GM12878 (cell line): ENCODE measurements around the gene UBR2. TPM values are rescaled to one million over a fixed set of nuclear protein-coding genes. Genes with fewer than 3 reads are reported as not detected.

Source experiments
- ATAC-seq: fragments of 200-7000 bp; cut with Tn5 transposase; 3 replicates; pipeline ENCODE4 v1.9.1; 2020; ENCODE audit warnings: mild to moderate bottlenecking, moderate library complexity
- BruUV-seq: library from RNA; stranded (reverse); fragments of 400-500 nt; replicated peaks from 2 replicates; lab custom pipeline; 2021; lab: Mats Ljungman, UMichigan
- CTCF ChIA-PET: fragments of 300-600 bp; sonication (Branson Sonifier 250); formaldehyde crosslinking; extraction: SDS; loops from one replicate; lab custom pipeline; 2021; ENCODE audit warnings: inconsistent platforms; lab: Yijun Ruan, JAX
- POLR2A ChIA-PET: fragments of 350-600 bp; formaldehyde crosslinking; extraction: SDS; loops from one replicate; lab custom pipeline; 2021; ENCODE audit warnings: inconsistent platforms; lab: Charles Lee
- RAD21 ChIA-PET: fragments of 300-600 bp; sonication (Branson Sonifier 250); formaldehyde crosslinking; loops from one replicate; lab custom pipeline; 2023; ENCODE audit warnings: antibody characterized with exemption; ENCODE audit not compliant: unreplicated experiment; lab: Charles Lee
- SMC1A ChIA-PET: fragments of 300-600 bp; sonication (Branson Sonifier 250); formaldehyde crosslinking; loops from one replicate; lab custom pipeline; 2023; ENCODE audit not compliant: unreplicated experiment, uncharacterized antibody; lab: Charles Lee
- DNase-seq: peaks from one replicate; pipeline ENCODE4 v3.0.0-alpha.2; 2011; ENCODE audit warnings: low read depth, low spot score
- FAIRE-seq: peaks from 3 replicates; lab custom pipeline; 2011; peaks lifted over from hg19 to GRCh38; lab: Jason Lieb, UNC
- H2AFZ ChIP-seq: 2 replicates; pipeline ENCODE4 v1.6.0; 2011; ENCODE audit warnings: low read depth, low read length, control low read depth; ENCODE audit not compliant: control insufficient read depth
- H3K27ac ChIP-seq: 2 replicates; pipeline ENCODE4 v1.5.1; 2011; ENCODE audit warnings: control low read depth; ENCODE audit not compliant: control insufficient read depth, insufficient read depth
- H3K27me3 ChIP-seq, 2 experiments: replicated peaks in 1 of 2; 2 replicates each; pipeline versions ENCODE4 v1.6.0 to v1.6.1; 2011; ENCODE audit warnings: low read length in 1 of 2; ENCODE audit not compliant: control insufficient read depth in 2 of 2, insufficient read depth in 2 of 2
- H3K36me3 ChIP-seq, 2 experiments: 2 replicates each; pipeline ENCODE4 v1.5.1; 2011; ENCODE audit warnings: low read length in 1 of 2; ENCODE audit not compliant: control insufficient read depth in 2 of 2, insufficient read depth in 2 of 2
- H3K4me1 ChIP-seq: 2 replicates; pipeline ENCODE4 v1.6.1; 2011; ENCODE audit warnings: mild to moderate bottlenecking, low read length, moderate library complexity, mixed read lengths; ENCODE audit not compliant: control insufficient read depth, insufficient read depth
- H3K4me2 ChIP-seq: 2 replicates; pipeline ENCODE4 v1.6.0; 2011; ENCODE audit warnings: control low read depth; ENCODE audit not compliant: control insufficient read depth, insufficient read depth
- H3K4me3 ChIP-seq: fragments of 200-600 bp; sonication (generic); 2 replicates; pipeline ENCODE4 v1.5.1; 2016
- H3K79me2 ChIP-seq: 2 replicates; pipeline ENCODE4 v1.6.0; 2011; ENCODE audit warnings: low read length; ENCODE audit not compliant: control insufficient read depth, insufficient read depth
- H3K9ac ChIP-seq: 2 replicates; pipeline ENCODE4 v1.8.0; 2011; ENCODE audit warnings: low read length, control low read depth, mixed read lengths; ENCODE audit not compliant: control insufficient read depth, insufficient read depth
- H3K9me3 ChIP-seq: replicated peaks from 3 replicates; pipeline ENCODE4 v1.5.1; 2011; ENCODE audit warnings: mild to moderate bottlenecking, low read length; ENCODE audit not compliant: control insufficient read depth, insufficient read depth
- H4K20me1 ChIP-seq: 2 replicates; pipeline ENCODE4 v1.6.0; 2011; ENCODE audit not compliant: control insufficient read depth, insufficient read depth
- ASH2L ChIP-seq: fragments of 300-600, 200-600 bp; sonication (generic); IDR thresholded peaks from 2 replicates; pipeline ENCODE4 v1.6.1; 2017; ENCODE audit warnings: low read depth, mild to moderate bottlenecking, borderline replicate concordance
- CHD1 ChIP-seq: IDR thresholded peaks from 2 replicates; pipeline ENCODE4 v1.6.1; 2012; ENCODE audit warnings: low read depth, low read length, improper control_type of control experiment
- E2F4 ChIP-seq: IDR thresholded peaks from 2 replicates; pipeline ENCODE4 v1.6.1; 2012; ENCODE audit warnings: low read depth, low read length, improper control_type of control experiment
- EZH2 ChIP-seq: IDR thresholded peaks from 2 replicates; pipeline ENCODE4 v1.6.1; 2012; ENCODE audit warnings: low read depth, mild to moderate bottlenecking, control low read depth, inconsistent platforms, low read length, borderline replicate concordance; ENCODE audit not compliant: control insufficient read depth
- IRF5 ChIP-seq: fragments of 450-650 bp; IDR thresholded peaks from 2 replicates; pipeline ENCODE4 v1.6.1; 2017; ENCODE audit warnings: borderline replicate concordance
- MTA3 ChIP-seq: IDR thresholded peaks from 2 replicates; pipeline ENCODE4 v1.6.1; 2012; ENCODE audit warnings: low read length, inconsistent platforms, borderline replicate concordance
- RCOR1 ChIP-seq: conservative IDR thresholded peaks from 2 replicates; pipeline ENCODE4 v1.6.1; 2012; ENCODE audit warnings: low read depth, low read length, improper control_type of control experiment
- REST ChIP-seq: IDR thresholded peaks from 2 replicates; pipeline ENCODE4 v1.6.1; 2012; ENCODE audit warnings: mild to moderate bottlenecking, low read depth, low read length
- TCF7 ChIP-seq: IDR thresholded peaks from 2 replicates; pipeline ENCODE4 v1.6.1; 2014; ENCODE audit warnings: antibody characterized with exemption, borderline replicate concordance
- ZSCAN29 ChIP-seq: fragments of 450-650 bp; IDR thresholded peaks from 2 replicates; pipeline ENCODE4 v1.6.1; 2017; ENCODE audit warnings: mild to moderate bottlenecking, moderate library complexity
- WGBS: methylation state at CpG from one replicate; pipeline ENCODE4 v1.1.6; 2016; ENCODE audit warnings: low lambda C conversion rate; ENCODE audit not compliant: insufficient replicate concordance, insufficient coverage; ENCODE audit errors: missing lambda C conversion rate; 5-methylcytosine and 5-hydroxymethylcytosine counted together
- in situ Hi-C: fragments of 300-500 bp; cut with MboI; formaldehyde crosslinking; loops from 9 replicates; pipeline ENCODE4 v1.14.3; 2018; ENCODE audit warnings: mixed read lengths
- intact Hi-C: fragments of 100-400 bp; cut with micrococcal nuclease; formaldehyde crosslinking; loops from one replicate; pipeline ENCODE4 v1.14.2; 2022; ENCODE audit not compliant: unreplicated experiment
- polyA plus RNA-seq, 11 experiments: library from polyadenylated mRNA; depleted of rRNA in 4 of 11; unstranded in 6 of 11; stranded (reverse) in 5 of 11; fragments of >200 nt; fragmentation: Nextera tagmentation in 4 of 11; fragmentation: Illumina TruSeq in 1 of 11; extraction: Ambion mirVana in 4 of 11; extraction: Trizol in 1 of 11; gene quantifications; 1 replicate in 1 of 11; 2 replicates in 10 of 11; pipeline versions ENCODE4 v1.2.1 to v1.2.3, GENCODE V29; 2011 to 2016; ENCODE audit warnings: inconsistent platforms in 2 of 11, missing spikeins in 2 of 11, low read depth in 1 of 11
- total RNA-seq, 4 experiments: library from RNA; depleted of rRNA in 3 of 4; stranded (reverse); fragments of >200 nt in 3 of 4; fragmentation: Illumina TruSeq in 1 of 4; extraction: Trizol in 1 of 4; gene quantifications; 2 replicates each; pipeline versions ENCODE4 v1.2.1 to v1.2.3, GENCODE V29; 2013 to 2021
- TF ChIP-seq, protein P1 (sequence below): fragments of 450-650 bp; conservative IDR thresholded peaks from 2 replicates; pipeline ENCODE4 v1.6.1; 2017; ENCODE audit warnings: mild to moderate bottlenecking, moderate library complexity
- TF ChIP-seq, protein P2 (sequence below): IDR thresholded peaks from 2 replicates; pipeline ENCODE4 v1.6.1; 2012; ENCODE audit warnings: low read depth, low read length, improper control_type of control experiment

The UBR2 gene
- total and polyA plus RNA-seq, 10 of the 15 experiments (the other 5 are each of a cell fraction or from before 2014, with no cell fraction given): 2.3 to 18.4 (median 9.6) TPM

GRCh38 chr6:42615518-42615917, 51.7 kb downstream of the UBR2 start (continued):
- TF ChIP-seq E2F4: no peak
- no peak for TF ChIP-seq ASH2L
- no peak for TF ChIP-seq RCOR1
- no peak for TF ChIP-seq REST

DNA sequence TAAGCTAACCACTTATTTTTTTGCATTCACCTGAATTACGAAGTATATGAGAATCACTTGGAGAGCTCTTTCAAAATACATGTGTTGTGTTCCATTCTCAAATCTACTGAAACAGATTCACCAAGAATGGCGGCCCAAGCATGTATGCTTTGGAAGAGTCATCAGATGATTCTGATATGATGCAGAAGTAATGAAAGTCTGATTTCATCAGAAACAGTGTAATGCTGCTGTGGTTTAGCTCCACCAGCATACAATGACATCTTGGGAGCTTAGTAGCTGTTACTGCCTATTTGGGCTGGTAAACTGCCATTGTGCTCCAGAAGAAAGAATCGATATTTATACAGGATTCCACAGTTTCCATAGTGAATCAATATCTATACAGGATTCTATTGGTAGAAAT, 52.9 kb downstream of the UBR2 start:
- H3K27me3 ChIP-seq: no peaks in the 10 kb centered on the region
- FAIRE-seq (no peak), ATAC-seq (no peak), DNase-seq (no peak)
- peaks cover 0 to 19% of the 10 kb centered on the region in 2 experiments; a peak in 3 of 4 replicates for H3K36me3 ChIP-seq
- H3K4me1 ChIP-seq: no peaks in the 10 kb centered on the region
- no peaks in the 10 kb centered on the region for H4K20me1 ChIP-seq
- BruUV-seq: no TSS peak
- 100% methylated on average over 3 of the region's 3 CpGs for WGBS
- no peak overlapping the region for H3K9ac ChIP-seq
- RAD21 ChIA-PET: no interaction called here
- H3K27ac ChIP-seq: no peak overlapping the region
- CTCF ChIA-PET: interaction anchor here (0.5 kb wide), 1 partner anchor 401 kb away, joined by 3 read pairs; no protein-coding TSS in a partner anchor
- no peak overlapping the region for H3K4me3 ChIP-seq
- H2AFZ ChIP-seq: no peak overlapping the region
- SMC1A ChIA-PET: no interaction called here
- H3K4me2 ChIP-seq: no peak overlapping the region
- H3K9me3 ChIP-seq: no peaks in the 10 kb centered on the region
- intact Hi-C loops (no loop called here), in situ Hi-C loops (no loop called here)
- POLR2A ChIA-PET: interaction anchor here (0.5 to 0.7 kb wide), 2 partner anchors 45 to 177 kb away, joined by 4 read pairs; no protein-coding TSS in a partner anchor
- H3K79me2 ChIP-seq: no peaks in the 10 kb centered on the region
- TF ChIP-seq, protein P1, sequence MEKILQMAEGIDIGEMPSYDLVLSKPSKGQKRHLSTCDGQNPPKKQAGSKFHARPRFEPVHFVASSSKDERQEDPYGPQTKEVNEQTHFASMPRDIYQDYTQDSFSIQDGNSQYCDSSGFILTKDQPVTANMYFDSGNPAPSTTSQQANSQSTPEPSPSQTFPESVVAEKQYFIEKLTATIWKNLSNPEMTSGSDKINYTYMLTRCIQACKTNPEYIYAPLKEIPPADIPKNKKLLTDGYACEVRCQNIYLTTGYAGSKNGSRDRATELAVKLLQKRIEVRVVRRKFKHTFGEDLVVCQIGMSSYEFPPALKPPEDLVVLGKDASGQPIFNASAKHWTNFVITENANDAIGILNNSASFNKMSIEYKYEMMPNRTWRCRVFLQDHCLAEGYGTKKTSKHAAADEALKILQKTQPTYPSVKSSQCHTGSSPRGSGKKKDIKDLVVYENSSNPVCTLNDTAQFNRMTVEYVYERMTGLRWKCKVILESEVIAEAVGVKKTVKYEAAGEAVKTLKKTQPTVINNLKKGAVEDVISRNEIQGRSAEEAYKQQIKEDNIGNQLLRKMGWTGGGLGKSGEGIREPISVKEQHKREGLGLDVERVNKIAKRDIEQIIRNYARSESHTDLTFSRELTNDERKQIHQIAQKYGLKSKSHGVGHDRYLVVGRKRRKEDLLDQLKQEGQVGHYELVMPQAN: no peak
- TF ChIP-seq ZSCAN29 (no peak), TCF7 (no peak), EZH2 (no peak), IRF5 (no peak), MTA3 (no peak), CHD1 (no peak)
- TF ChIP-seq, protein P2, sequence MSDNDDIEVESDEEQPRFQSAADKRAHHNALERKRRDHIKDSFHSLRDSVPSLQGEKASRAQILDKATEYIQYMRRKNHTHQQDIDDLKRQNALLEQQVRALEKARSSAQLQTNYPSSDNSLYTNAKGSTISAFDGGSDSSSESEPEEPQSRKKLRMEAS: no peak
